ENCODE results near the gene LGR4. TPM values are rescaled to one million over a fixed set of nuclear protein-coding genes. Genes with fewer than 3 reads are reported as not detected.
A peak's percentile ranks its signal among the peaks of the same experiment; 100 is the strongest.
"Not testable (repeated sequence)": the region's sequence is repeated elsewhere in the genome, so short reads cannot be mapped to it uniquely, and the experiment has no call there.

The LGR4 gene
- total and polyA plus RNA-seq, 2 of the 13 experiments (the other 11 are each of a cell fraction or from before 2014, with no cell fraction given), result 42.1 to 68.7 TPM

GRCh38 chr11:27334764-27335163, 137.8 kb downstream of the LGR4 start:
- peaks cover 61% of the 10 kb centered on the region for H3K4me1 ChIP-seq (ENCODE audit: insufficient read depth, low read length)
- POLR2A ChIA-PET, result interaction anchor here (0.6 to 1.2 kb wide), 4 partner anchors 13 to 40 kb away, joined by 3 to 7 read pairs (median 3); no protein-coding TSS in a partner anchor
- H3K79me2 ChIP-seq (ENCODE audit: insufficient read depth, low read length); H4K20me1 ChIP-seq (ENCODE audit: insufficient read depth, low read length); H2AFZ ChIP-seq (ENCODE audit: low read length); CTCF ChIA-PET (ENCODE audit: low intra/inter-chr PET ratio, low total read pairs); in situ Hi-C loops (cut with HindIII; ENCODE audit: extremely low pct_ligation_motif_present, low pct_unique_long_range_greater_than_20kb); FAIRE-seq; H3K27me3 ChIP-seq (ENCODE audit: control insufficient read depth in 1 of 2, insufficient read depth in 2 of 2, low read length in 2 of 2); H3K9ac ChIP-seq (ENCODE audit: insufficient read depth, low read depth, low read length); BruUV-seq (replicated peaks); H3K4me3 ChIP-seq (replicated peaks in 1 of 3; ENCODE audit: insufficient read depth in 1 of 3, low read depth in 2 of 3, low read length in 3 of 3); intact Hi-C loops (cut with micrococcal nuclease; ENCODE audit: unreplicated experiment); H3K9me3 ChIP-seq (ENCODE audit: low read length); H3K36me3 ChIP-seq (replicated peaks in 1 of 2; ENCODE audit: control insufficient read depth in 1 of 2, insufficient read depth in 2 of 2, low read length in 2 of 2); TF ChIP-seq SOX6, SOX13, FOXP1, FOXA1 (IDR thresholded peaks at IDR 0.05): not testable (repeated sequence)
- 84% methylated on average over 4 of the region's 4 CpGs for WGBS (ENCODE audit: low lambda C conversion rate)
- ATAC-seq (peak; percentile 60; the same call in 2 of the 3 replicates), DNase-seq (ENCODE audit: low spot score) (peak; percentile 33)
- H3K4me2 ChIP-seq (ENCODE audit: low read depth, low read length), result peak overlapping the region; percentile 29; the same call in 1 of the 2 replicates
- peak overlapping the region; percentile 34 for H3K27ac ChIP-seq (ENCODE audit: extremely low read length, insufficient read depth, low read length)
- 0 out of 2 replicates have a peak, but pooled peaks have one; percentile 23 for TF ChIP-seq TBX2 (CRISPR knock-in tag; IDR thresholded peaks at IDR 0.05; ENCODE audit: borderline replicate concordance)
- TF ChIP-seq FOXP4 (CRISPR knock-in tag; IDR thresholded peaks at IDR 0.05), result 0 out of 2 replicates have a peak, but pooled peaks have one; percentile 18
- TF ChIP-seq SOX6 (CRISPR knock-in tag; IDR thresholded peaks at IDR 0.05), result 0 out of 2 replicates have a peak, but pooled peaks have one; percentile 31
- TF ChIP-seq POGZ (CRISPR knock-in tag; IDR thresholded peaks at IDR 0.05), result peak; percentile 30; the same call in 1 of the 2 replicates
- TF ChIP-seq HDAC1 (CRISPR knock-in tag; IDR thresholded peaks at IDR 0.05), result peak; percentile 46; the same call in 1 of the 2 replicates
- TF ChIP-seq ZMYM4 (CRISPR knock-in tag; IDR thresholded peaks at IDR 0.05), result 0 out of 2 replicates have a peak, but pooled peaks have one; percentile 34
- TF ChIP-seq ZNF362 (CRISPR knock-in tag; IDR thresholded peaks at IDR 0.05; ENCODE audit: borderline replicate concordance), result peak; percentile 96
- TF ChIP-seq NCOA2 (CRISPR knock-in tag; IDR thresholded peaks at IDR 0.05), result peak; percentile 52; the same call in 1 of the 2 replicates
- peak; percentile 86 for TF ChIP-seq RXRB (CRISPR knock-in tag; IDR thresholded peaks at IDR 0.05; ENCODE audit: borderline replicate concordance)
- peak; percentile 76 for TF ChIP-seq ISL2 (CRISPR knock-in tag; IDR thresholded peaks at IDR 0.05)
- peak in 1 of 2 experiments; percentile 46; a peak in 2 of 4 replicates for TF ChIP-seq SOX13 (CRISPR knock-in tag; conservative IDR thresholded peaks at IDR 0.05 in 1 of 2, IDR thresholded peaks at IDR 0.05 in 1 of 2)
- TF ChIP-seq FOXP1 (CRISPR knock-in tag; IDR thresholded peaks at IDR 0.05), result peak; percentile 26; the same call in 1 of the 2 replicates
- TF ChIP-seq SAP130 (CRISPR knock-in tag; IDR thresholded peaks at IDR 0.05; ENCODE audit: low read depth), result peak; percentile 17; the same call in 1 of the 2 replicates
- TF ChIP-seq GATAD2A (CRISPR knock-in tag; IDR thresholded peaks at IDR 0.05), result peak; percentile 61; the same call in 1 of the 2 replicates
- TF ChIP-seq ZBTB7B (CRISPR knock-in tag; IDR thresholded peaks at IDR 0.05), result peak; percentile 32; the same call in 1 of the 2 replicates
- TF ChIP-seq HDAC2 (CRISPR knock-in tag; IDR thresholded peaks at IDR 0.05), result 0 out of 2 replicates have a peak, but pooled peaks have one; percentile 39
- 0 out of 2 replicates have a peak, but pooled peaks have one; percentile 16 for TF ChIP-seq FOXA1 (CRISPR knock-in tag; IDR thresholded peaks at IDR 0.05)
- peak; percentile 84 for TF ChIP-seq RARA (CRISPR knock-in tag; IDR thresholded peaks at IDR 0.05)
- TF ChIP-seq KAT8 (CRISPR knock-in tag; IDR thresholded peaks at IDR 0.05), result peak; percentile 21; the same call in 1 of the 2 replicates
- peak; percentile 82 for TF ChIP-seq BCL6 (CRISPR knock-in tag; IDR thresholded peaks at IDR 0.05)

Data from HepG2 (cell line).